ENCODE measurements around the gene FANCM. TPM values are rescaled to one million over a fixed set of nuclear protein-coding genes. Genes with fewer than 3 reads are reported as not detected.

The FANCM gene
- total and polyA plus RNA-seq, 2 donors (not counting 3 experiments of a cell fraction or from before 2014, with no cell fraction given): 2.2 to 13.7 TPM

DNA sequence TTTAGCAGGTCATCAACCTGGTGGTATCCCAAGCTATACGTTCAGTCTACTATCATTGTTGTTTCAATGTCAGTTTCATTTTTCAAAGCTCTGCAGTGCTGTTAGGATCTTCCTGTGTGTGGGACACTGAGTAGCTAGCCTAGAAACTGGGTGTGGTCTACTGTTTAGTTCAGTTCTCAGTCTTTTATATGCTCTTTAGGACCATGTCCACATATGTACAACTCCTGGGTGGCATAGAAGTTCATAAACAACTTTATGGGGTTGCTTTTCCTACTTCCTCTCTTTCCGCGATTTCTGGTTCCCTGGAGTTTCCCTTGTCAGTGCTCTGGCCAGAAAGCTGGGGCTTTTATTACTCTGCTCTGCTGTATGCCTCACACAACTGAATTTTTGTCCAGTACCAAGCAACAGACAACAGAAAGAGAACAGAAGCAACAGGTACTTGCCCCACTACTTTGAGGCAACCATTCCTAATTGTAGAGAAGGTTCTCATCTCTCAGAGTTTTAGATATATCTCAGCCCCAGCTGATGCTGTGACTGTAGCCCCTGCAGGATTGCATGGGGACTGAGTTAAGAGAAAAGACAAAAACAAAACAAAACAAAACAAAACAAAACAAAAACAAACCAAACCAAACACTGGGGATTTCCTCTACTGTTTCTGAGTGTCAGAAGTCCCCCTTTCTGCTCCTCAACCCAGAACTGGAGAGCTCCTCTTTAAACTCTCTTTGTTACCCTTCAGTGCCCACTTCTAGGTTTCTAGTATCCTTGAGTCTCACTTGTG lies 86.9 kb downstream of the FANCM start:
- TF ChIP-seq GATA2 (IDR thresholded peaks at IDR 0.05; ENCODE audit: insufficient read depth, insufficient read length, low read depth, low read length) (no peak), POLR2AphosphoS5 (IDR thresholded peaks at IDR 0.05; ENCODE audit: insufficient read depth, low read depth, low read length) (no peak), MYC (IDR thresholded peaks at IDR 0.05; ENCODE audit: low read depth, low read length) (no peak)
- TF ChIP-seq, protein P1, sequence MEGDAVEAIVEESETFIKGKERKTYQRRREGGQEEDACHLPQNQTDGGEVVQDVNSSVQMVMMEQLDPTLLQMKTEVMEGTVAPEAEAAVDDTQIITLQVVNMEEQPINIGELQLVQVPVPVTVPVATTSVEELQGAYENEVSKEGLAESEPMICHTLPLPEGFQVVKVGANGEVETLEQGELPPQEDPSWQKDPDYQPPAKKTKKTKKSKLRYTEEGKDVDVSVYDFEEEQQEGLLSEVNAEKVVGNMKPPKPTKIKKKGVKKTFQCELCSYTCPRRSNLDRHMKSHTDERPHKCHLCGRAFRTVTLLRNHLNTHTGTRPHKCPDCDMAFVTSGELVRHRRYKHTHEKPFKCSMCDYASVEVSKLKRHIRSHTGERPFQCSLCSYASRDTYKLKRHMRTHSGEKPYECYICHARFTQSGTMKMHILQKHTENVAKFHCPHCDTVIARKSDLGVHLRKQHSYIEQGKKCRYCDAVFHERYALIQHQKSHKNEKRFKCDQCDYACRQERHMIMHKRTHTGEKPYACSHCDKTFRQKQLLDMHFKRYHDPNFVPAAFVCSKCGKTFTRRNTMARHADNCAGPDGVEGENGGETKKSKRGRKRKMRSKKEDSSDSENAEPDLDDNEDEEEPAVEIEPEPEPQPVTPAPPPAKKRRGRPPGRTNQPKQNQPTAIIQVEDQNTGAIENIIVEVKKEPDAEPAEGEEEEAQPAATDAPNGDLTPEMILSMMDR (IDR thresholded peaks at IDR 0.05; ENCODE audit: extremely low read depth in 1 of 2, insufficient read depth in 1 of 2, low read depth in 1 of 2, low read length in 2 of 2): no peak
- TF ChIP-seq, protein P2, sequence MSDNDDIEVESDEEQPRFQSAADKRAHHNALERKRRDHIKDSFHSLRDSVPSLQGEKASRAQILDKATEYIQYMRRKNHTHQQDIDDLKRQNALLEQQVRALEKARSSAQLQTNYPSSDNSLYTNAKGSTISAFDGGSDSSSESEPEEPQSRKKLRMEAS (IDR thresholded peaks at IDR 0.05; ENCODE audit: insufficient read depth, insufficient read length): no peak
- ChIA-PET CTCF (interaction anchor here (0.8 kb wide), 1 partner anchor 19 kb away, joined by 3 read pairs; no protein-coding TSS in a partner anchor), POLR2A (no interaction called here)
- peak; percentile 12 for FAIRE-seq
- Histone ChIP-seq H4K20me1 (replicated peaks; ENCODE audit: control insufficient read depth, extremely low read depth, insufficient read depth, low read length) (no peaks in the 10 kb centered on the region), H3K9ac (replicated peaks; ENCODE audit: extremely low read depth, insufficient read depth, low read length) (no peak overlapping the region), H3K27ac (ENCODE audit: insufficient read depth, low read depth, low read length) (no peak overlapping the region), H3K9me1 (replicated peaks; ENCODE audit: control insufficient read depth, extremely low read depth, insufficient read depth, low read length) (no peaks in the 10 kb centered on the region), H3K4me2 (ENCODE audit: insufficient read depth, low read length) (no peak overlapping the region), H3K4me3 (replicated peaks in 1 of 3; ENCODE audit: insufficient read depth in 1 of 3, low read depth in 1 of 3, low read length in 3 of 3) (no peak overlapping the region), H3K36me3 (ENCODE audit: control insufficient read depth in 2 of 2, extremely low read depth in 1 of 2, insufficient read depth in 2 of 2, low read length in 2 of 2) (peaks cover 4 to 6% of the 10 kb centered on the region in 2 experiments), H3K9me3 (replicated peaks; ENCODE audit: control insufficient read depth, insufficient read depth, low read length) (no peaks in the 10 kb centered on the region), H3K27me3 (ENCODE audit: control insufficient read depth in 2 of 2, insufficient read depth in 2 of 2, low read length in 2 of 2) (no peaks in the 10 kb centered on the region), H3K4me1 (ENCODE audit: control insufficient read depth, extremely low read depth, insufficient read depth, low read length) (no peaks in the 10 kb centered on the region), H2AFZ (ENCODE audit: low read depth, low read length) (no peak overlapping the region), H3K79me2 (ENCODE audit: control insufficient read depth, insufficient read depth, low read length) (no peaks in the 10 kb centered on the region)
- DNase-seq (ENCODE audit: low read depth, low spot score): no peak
- BruUV-seq (replicated peaks): no TSS peak
- dilution Hi-C loops (cut with MboI; ENCODE audit: extremely low pct_ligation_motif_present, low sequenced_read_pairs): no loop called here
- intact Hi-C loops (cut with micrococcal nuclease): no loop called here
